Activated B cell treated with CpG ODN at 0.5 μM for 24 hours (primary cell): ENCODE measurements around the gene SH2D5. TPM values are rescaled to one million over a fixed set of nuclear protein-coding genes. Genes with fewer than 3 reads are reported as not detected.

Source experiments
- ATAC-seq: fragments of 200-7000 bp; cut with Tn5 transposase; one replicate; pipeline ENCODE4 v1.10.0; 2021; ENCODE audit warnings: low read depth, mild to moderate bottlenecking, moderate library complexity
- CTCF ChIA-PET: fragments of 350-600 bp; sonication (Branson Sonifier 250); formaldehyde crosslinking; loops from one replicate; lab custom pipeline; 2021; ENCODE audit warnings: antibody characterized with exemption; lab: Charles Lee
- POLR2A ChIA-PET: fragments of 350-600 bp; sonication (Branson Sonifier 250); formaldehyde crosslinking; loops from one replicate; lab custom pipeline; 2021; ENCODE audit warnings: antibody characterized with exemption; lab: Charles Lee
- DNase-seq: peaks from one replicate; pipeline ENCODE4 v3.0.0; 2022
- H3K27ac Mint-ChIP-seq: one replicate; pipeline ENCODE4 v1.8.0; 2020; ENCODE audit warnings: mixed read lengths
- H3K27me3 Mint-ChIP-seq: one replicate; pipeline ENCODE4 v1.8.0; 2021; ENCODE audit warnings: mixed read lengths
- H3K36me3 Mint-ChIP-seq: one replicate; pipeline ENCODE4 v1.8.0; 2021; ENCODE audit warnings: low read depth, mixed read lengths
- H3K4me1 Mint-ChIP-seq: one replicate; pipeline ENCODE4 v1.8.0; 2021; ENCODE audit warnings: mixed read lengths
- H3K4me3 Mint-ChIP-seq: one replicate; pipeline ENCODE4 v1.8.0; 2020; ENCODE audit warnings: mild to moderate bottlenecking, mixed read lengths
- H3K9me3 Mint-ChIP-seq: one replicate; pipeline ENCODE4 v1.8.0; 2020; ENCODE audit warnings: mixed read lengths
- CTCF ChIP-seq: fragments of 200-600 bp; IDR thresholded peaks from one replicate; pipeline ENCODE4 v1.8.0; 2022; ENCODE audit warnings: antibody characterized with exemption, mild to moderate bottlenecking
- intact Hi-C: fragments of 100-400 bp; cut with micrococcal nuclease; formaldehyde crosslinking; loops from one replicate; pipeline ENCODE4 v1.15.1; 2024
- total RNA-seq: library from RNA; stranded (reverse); gene quantifications from 2 replicates; pipeline ENCODE4 v1.2.3, GENCODE V29; 2022

Gene SH2D5
- total RNA-seq, 1 donor from 2014 or later, result 0.89 TPM

GRCh38 chr1:20697563-20697962 lies 34.9 kb downstream of the SH2D5 start:
- no peaks in the 10 kb centered on the region for H3K9me3 Mint-ChIP-seq
- H3K4me3 Mint-ChIP-seq, result no peak overlapping the region
- H3K36me3 Mint-ChIP-seq, result no peaks in the 10 kb centered on the region
- no peak for TF ChIP-seq CTCF
- H3K27me3 Mint-ChIP-seq, result no peaks in the 10 kb centered on the region
- ATAC-seq (no peak), DNase-seq (no peak)
- ChIA-PET POLR2A (no interaction called here), CTCF (interaction anchor here (1.2 to 3.8 kb wide), 7 partner anchors 20 to 497 kb away, joined by 3 to 66 read pairs (median 3); partner anchors contain the start of gene KIF17)
- intact Hi-C loops, result loop anchor here (2.0 to 10.0 kb wide), 2 partner anchors 89 to 157 kb away; partner anchors contain the start of gene HP1BP3
- no peak overlapping the region for H3K27ac Mint-ChIP-seq
- H3K4me1 Mint-ChIP-seq, result peaks cover 4% of the 10 kb centered on the region

- H3K27me3 Mint-ChIP-seq, result no peaks in the 10 kb centered on the region
- ATAC-seq (peak; percentile 95), DNase-seq (peak; percentile 67)
- H3K4me3 Mint-ChIP-seq, result peak overlapping the region; percentile 87
- no peaks in the 10 kb centered on the region for H3K9me3 Mint-ChIP-seq
- no peak overlapping the region for H3K27ac Mint-ChIP-seq
- H3K36me3 Mint-ChIP-seq, result no peaks in the 10 kb centered on the region
- intact Hi-C loops, result loop anchor here (1.0 to 10.0 kb wide), 4 partner anchors 37 to 499 kb away; partner anchors contain the start of gene HP1BP3
- H3K4me1 Mint-ChIP-seq, result peaks cover 4% of the 10 kb centered on the region
- ChIA-PET CTCF (interaction anchor here (0.7 to 3.8 kb wide), 19 partner anchors 10 to 558 kb away, joined by 3 to 66 read pairs (median 3); partner anchors contain the start of genes KIF17 and SH2D5), POLR2A (interaction anchor here (0.7 to 1.1 kb wide), 4 partner anchors 35 to 479 kb away, joined by 3 to 5 read pairs (median 4); partner anchors contain the start of genes DDOST and HP1BP3)
- TF ChIP-seq CTCF, result peak; percentile 72
Observed at GRCh38 chr1:20696397-20697333, 35.8 kb downstream of the SH2D5 start.

GRCh38 chr1:20695515-20695914 lies 37.0 kb downstream of the SH2D5 start:
- TF ChIP-seq CTCF, result no peak
- H3K36me3 Mint-ChIP-seq, result no peaks in the 10 kb centered on the region
- H3K27me3 Mint-ChIP-seq, result no peaks in the 10 kb centered on the region
- H3K9me3 Mint-ChIP-seq, result no peaks in the 10 kb centered on the region
- ATAC-seq (no peak), DNase-seq (no peak)
- H3K27ac Mint-ChIP-seq, result no peak overlapping the region
- ChIA-PET POLR2A (no interaction called here), CTCF (interaction anchor here (1.0 to 3.8 kb wide), 3 partner anchors 38 to 499 kb away, joined by 5 to 66 read pairs (median 8); no protein-coding TSS in a partner anchor)
- intact Hi-C loops, result loop anchor here (10.0 kb wide), 1 partner anchor 159 kb away; no protein-coding TSS in a partner anchor
- peaks cover 4% of the 10 kb centered on the region for H3K4me1 Mint-ChIP-seq
- H3K4me3 Mint-ChIP-seq, result no peak overlapping the region

DNA sequence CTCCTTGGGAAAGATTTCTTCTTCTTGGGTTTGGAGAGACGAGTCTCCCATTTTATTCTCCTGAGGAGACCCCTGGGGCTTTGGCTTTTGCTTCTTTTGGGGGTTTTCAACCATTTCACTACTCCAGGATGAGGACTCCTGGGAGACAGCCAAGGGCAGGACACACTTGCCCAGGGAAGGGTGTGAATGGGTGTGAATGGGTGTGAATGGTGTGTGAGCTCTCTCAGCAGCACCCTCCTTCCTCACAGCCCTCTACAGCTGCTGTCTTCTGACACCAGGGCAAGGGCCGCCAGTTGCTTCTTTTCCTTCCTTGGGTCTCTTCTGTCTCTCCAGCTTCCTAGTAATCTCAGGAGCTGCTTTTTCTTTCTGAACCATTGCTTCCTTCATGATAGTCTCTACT lies 38.9 kb downstream of the SH2D5 start:
- ChIA-PET CTCF (no interaction called here), POLR2A (interaction anchor here (0.7 kb wide), 2 partner anchors 18 to 464 kb away, joined by 3 read pairs; no protein-coding TSS in a partner anchor)
- H3K9me3 Mint-ChIP-seq, result no peaks in the 10 kb centered on the region
- no peaks in the 10 kb centered on the region for H3K36me3 Mint-ChIP-seq
- H3K27me3 Mint-ChIP-seq, result no peaks in the 10 kb centered on the region
- H3K4me1 Mint-ChIP-seq, result peaks cover 4% of the 10 kb centered on the region
- H3K27ac Mint-ChIP-seq, result no peak overlapping the region
- no peak for DNase-seq
- TF ChIP-seq CTCF, result no peak
- intact Hi-C loops, result loop anchor here (10.0 kb wide), 1 partner anchor 161 kb away; no protein-coding TSS in a partner anchor
- no peak overlapping the region for H3K4me3 Mint-ChIP-seq
- no peak for ATAC-seq
